COLO668 (cell line): Measurements from ENCODE around the gene ISCA1.

Experiments
- DNase-seq: peaks from one replicate; lab custom pipeline; 2025; ENCODE audit not compliant: unreplicated experiment; lab: John Stamatoyannopoulos, UW

The ISCA1 gene

DNA sequence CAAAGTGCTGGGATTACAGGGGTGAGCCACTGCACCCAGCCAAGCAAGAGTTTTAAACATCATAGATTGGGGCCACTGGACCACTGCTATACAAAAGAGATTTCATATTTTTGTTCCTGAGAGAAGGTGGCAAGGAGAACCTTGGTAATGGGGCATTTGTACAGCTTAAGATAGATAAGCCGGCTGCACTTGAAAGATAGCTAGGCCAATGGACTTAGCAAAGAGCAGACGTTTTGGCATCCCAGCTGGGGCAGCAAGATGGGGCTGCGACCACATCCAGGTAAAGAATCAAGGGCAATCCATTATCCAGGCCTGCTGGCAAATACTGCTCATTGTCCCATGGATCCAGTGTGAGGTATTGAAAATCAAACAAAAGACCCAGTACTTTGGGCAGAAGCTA is 3.9 kb upstream of the ISCA1 start:
- DNase-seq = no peak

- DNase-seq = no peak
These were observed 2.9 kb upstream of the ISCA1 start for GRCh38 chr9:86285261-86285660.

DNA sequence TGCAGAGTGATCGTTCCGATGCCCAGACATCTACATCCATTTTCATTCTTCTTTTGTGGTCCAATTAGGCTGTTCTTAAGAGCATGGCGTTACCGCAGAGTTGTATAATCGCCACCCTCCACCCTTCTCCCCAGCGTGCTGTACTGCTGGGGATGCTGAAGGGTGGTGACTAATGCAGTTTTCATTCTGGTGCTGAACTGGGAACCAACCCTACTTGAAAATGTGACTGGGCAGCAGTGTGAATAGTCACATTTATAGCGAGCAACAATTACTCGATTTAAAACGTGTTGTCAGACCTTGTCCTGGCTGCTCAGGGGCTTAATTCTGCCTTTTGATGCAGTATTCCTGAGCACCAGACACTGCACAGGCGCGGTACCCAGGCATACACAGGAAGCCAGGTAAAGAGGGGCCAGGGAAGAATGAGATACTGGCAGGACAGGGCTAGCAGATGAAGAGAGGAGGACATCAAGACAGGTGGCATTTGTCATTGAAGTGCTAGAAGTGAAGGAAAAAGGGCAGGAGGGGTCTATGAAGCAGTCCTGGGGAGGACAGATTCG is 719 bp upstream of the ISCA1 start:
- DNase-seq = no peak

- DNase-seq = no peak
These were observed 703 bp downstream of the ISCA1 start for GRCh38 chr9:86281593-86282076.

DNA sequence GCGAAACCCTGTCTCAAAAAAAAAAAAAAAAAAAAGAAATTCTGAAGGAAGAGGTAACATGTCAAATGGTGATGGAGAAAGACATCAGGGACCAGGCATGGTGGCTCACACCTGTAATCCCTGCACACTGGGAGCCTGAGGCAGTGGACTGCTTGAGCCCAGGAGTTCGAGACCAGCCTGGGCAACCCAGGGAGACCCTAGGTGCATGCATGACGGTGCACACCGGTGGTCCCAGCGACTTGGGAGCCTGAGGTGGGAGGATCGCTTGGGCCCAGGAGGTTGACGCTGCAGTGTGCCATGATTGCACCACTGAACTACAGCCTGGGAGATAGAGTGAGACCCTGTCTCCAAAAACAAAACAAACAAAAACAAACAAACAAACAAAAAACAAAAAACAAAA is 1.8 kb downstream of the ISCA1 start:
- DNase-seq = no peak

DNA sequence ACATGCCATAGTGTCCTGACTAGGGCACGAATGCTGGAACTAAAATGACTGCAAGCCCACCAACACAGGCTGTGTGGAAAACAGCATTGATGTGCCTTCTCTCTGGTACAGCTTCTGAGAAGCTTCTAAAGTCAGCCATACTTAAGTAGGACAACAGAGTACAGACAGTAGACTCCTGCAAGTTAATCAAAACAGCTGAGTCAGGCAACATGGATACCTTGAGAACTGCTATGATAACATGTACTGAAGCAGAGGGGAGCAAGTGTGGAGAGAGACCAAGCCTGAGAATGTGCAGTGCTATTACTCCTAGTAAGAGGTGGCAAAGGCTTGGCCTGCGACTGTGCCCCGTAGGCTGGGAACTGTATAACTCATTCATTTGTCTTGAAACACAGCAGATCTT is 2.5 kb downstream of the ISCA1 start:
- DNase-seq = no peak

GRCh38 chr9:86277072-86277471 is 5.3 kb downstream of the ISCA1 start:
- no peak for DNase-seq

DNA sequence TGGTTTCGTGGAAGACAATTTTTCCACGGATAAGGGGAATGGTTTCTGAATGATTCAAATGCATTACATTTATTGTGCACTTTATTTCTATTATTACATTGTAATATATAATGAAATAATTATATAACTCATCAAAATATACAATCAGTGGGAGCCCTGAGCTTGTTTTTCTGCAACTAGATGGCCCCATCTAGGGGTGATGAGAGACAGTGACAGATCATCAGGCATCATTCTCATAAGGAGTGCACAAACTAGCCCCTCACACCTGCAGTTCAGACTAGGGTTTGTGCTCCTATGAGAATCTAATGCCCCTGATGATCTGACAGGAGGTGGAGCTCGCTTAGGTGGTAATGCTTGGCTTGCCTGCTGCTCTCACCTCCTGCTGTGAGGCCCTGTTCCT is 6.4 kb downstream of the ISCA1 start:
- no peak for DNase-seq

GRCh38 chr9:86274821-86275643 is 7.3 kb downstream of the ISCA1 start:
- DNase-seq = no peak

- no peak for DNase-seq
These were observed 10.1 kb downstream of the ISCA1 start for GRCh38 chr9:86272221-86272620.

- DNase-seq = no peak
These were observed 18.5 kb downstream of the ISCA1 start for GRCh38 chr9:86263876-86264275.

- no peak for DNase-seq
These were observed 19.8 kb downstream of the ISCA1 start for GRCh38 chr9:86262492-86262891.

DNA sequence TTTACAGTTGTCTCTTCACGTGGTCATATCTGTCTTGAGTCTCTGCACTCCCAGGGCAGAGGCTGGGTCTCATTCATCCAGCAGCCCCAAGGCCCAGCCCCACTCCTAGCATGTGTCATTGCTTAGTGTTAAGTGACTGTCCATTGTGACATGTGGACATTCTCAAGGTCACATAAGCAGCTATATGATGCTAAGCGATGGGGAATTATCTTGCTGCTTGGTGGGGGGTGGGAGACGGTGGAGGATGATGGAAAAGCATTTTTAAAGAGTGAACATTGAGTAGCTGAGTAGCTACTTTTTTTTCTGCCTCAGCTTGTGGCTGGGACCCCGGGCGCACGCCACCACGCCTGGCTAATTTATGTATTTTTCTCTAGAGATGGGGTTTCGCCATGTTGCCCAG is 22.8 kb downstream of the ISCA1 start, which contains the start of gene C9orf153:
Gene C9orf153 (minus strand): TSS at position 101 of the 400 bp plus-strand sequence. CDS start 30,054 bp downstream, outside the sequence.
- no peak for DNase-seq

GRCh38 chr9:86257391-86257790 is 24.9 kb downstream of the ISCA1 start:
- DNase-seq = no peak

DNA sequence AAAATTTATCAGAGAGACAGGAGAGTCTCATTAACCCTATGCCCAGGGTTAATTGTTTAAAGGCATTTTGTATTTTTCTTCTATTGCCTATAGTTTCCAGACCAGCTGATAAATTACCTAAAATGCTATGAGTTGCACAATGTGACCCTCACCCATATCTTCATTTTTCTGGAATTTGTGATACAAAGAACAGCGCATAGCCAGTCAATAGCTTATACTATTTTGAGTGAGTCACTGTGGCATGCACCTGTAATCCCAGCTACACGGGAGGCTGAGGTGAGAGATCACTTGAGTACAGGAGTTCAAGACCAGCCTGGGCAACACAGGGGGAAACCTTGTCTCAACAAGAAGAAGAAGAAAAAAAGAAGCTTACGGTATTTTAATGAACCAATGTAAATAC is 25.7 kb downstream of the ISCA1 start:
- DNase-seq = no peak

- DNase-seq = no peak
These were observed 28.8 kb downstream of the ISCA1 start for GRCh38 chr9:86253577-86253976.

DNA sequence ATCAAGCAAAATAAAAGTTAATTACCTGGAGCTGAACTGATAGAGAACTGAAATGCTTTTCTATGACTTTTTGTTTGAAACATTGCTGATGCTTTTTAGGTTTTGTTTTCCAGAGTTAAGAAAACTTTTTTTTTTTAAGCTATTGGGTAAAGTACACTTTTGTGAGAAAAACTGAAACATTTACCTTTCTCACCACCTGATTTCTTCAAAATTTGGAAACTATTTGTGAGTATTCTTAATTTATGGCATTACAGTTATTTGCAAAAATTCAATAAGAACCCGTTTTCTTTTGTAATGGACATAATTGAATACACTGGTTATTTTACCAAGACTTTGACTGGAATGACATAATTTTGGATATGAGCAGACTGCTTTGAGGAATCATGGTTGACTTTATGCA is 29.5 kb downstream of the ISCA1 start:
- DNase-seq = no peak

DNA sequence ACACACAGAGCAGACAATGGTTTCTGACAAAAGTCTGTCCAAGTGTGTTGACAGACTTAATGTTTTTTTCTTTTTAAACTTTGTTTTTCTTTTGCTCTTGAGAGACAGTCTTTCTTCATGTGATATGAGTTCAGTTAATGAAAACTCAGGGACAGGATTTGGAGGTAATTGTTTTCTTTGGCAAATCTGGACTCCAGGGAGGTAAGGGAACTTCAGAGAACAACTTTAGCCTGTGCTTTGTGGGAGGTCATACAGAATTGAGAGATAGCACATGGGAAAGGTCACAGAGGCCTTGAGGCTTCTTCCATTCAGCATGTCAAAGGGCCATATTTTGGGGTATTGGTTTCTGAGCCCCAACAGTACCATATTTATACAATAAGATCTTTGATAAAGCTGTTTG is 32.2 kb downstream of the ISCA1 start:
- DNase-seq = no peak

DNA sequence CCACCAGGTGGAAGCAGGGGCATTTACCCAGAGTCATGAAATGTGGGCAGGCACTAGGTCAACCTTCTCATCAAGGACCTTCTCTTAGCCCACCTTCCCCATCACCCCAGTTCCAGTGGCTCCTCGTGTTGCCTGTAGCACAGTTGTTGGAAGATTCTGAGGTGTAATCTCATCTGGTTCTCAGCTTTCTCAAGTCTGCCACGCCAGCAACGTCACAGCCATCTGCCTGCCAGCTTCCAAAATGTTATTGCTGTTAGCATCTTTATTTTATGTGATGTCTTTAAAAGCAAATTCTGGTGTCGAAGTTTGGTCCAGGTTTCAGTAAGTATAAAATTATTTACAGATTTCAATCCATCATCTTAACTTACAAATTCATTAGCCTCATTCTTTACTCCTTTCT is 33.6 kb downstream of the ISCA1 start:
- DNase-seq = no peak

GRCh38 chr9:86246752-86247161 is 35.6 kb downstream of the ISCA1 start:
- DNase-seq = peak; percentile 30

DNA sequence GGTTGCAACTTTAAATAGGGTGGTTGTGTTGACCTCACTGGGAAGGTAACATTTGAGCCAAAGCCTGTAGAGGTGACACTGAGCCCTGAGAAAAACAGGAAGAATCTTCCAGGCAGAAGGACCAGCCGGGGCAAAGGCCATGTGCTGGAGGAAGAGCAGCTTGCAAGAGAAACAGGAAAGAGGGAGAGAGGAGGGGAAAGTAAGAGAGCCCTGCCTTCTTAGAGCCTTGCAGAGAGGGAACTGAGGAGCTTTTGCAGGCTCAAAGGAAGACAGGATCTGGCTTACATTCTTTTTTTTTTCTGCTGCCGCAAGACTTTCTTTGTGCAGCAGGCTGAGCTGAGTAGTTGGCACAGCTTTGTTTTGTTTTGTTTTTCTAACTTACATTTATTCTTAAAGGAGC is 40.3 kb downstream of the ISCA1 start:
- no peak for DNase-seq

GRCh38 chr9:86241216-86241615 is 41.1 kb downstream of the ISCA1 start:
- no peak for DNase-seq
